Endothelial cell of umbilical vein (primary cell): Measurements from ENCODE around the gene SLMAP. TPM values are rescaled to one million over a fixed set of nuclear protein-coding genes. Genes with fewer than 3 reads are reported as not detected.

Source experiments
- BruUV-seq: library from RNA; stranded (reverse); fragments of 400-500 nt; replicated peaks from 2 replicates; lab custom pipeline; 2021; lab: Mats Ljungman, UMichigan
- CTCF ChIA-PET: fragments of 300-600, 350-600 bp; sonication (Branson Sonifier 250); formaldehyde crosslinking; loops from one replicate; lab custom pipeline; 2021; ENCODE audit warnings: antibody characterized with exemption, inconsistent platforms; lab: Charles Lee
- POLR2A ChIA-PET: fragments of 300-600, 350-600 bp; sonication (Branson Sonifier 250); formaldehyde crosslinking; loops from one replicate; lab custom pipeline; 2021; ENCODE audit warnings: antibody characterized with exemption, inconsistent platforms; lab: Charles Lee
- DNase-seq: peaks from one replicate; pipeline ENCODE4 v3.0.0-alpha.2; 2011; ENCODE audit warnings: low read depth, low spot score
- FAIRE-seq: peaks from 2 replicates; lab custom pipeline; 2011; peaks lifted over from hg19 to GRCh38; lab: Jason Lieb, UNC
- H2AFZ ChIP-seq: 2 replicates; pipeline ENCODE4 v1.6.0; 2012; ENCODE audit warnings: low read depth, low read length, control low read depth, inconsistent platforms
- H3K27ac ChIP-seq: 2 replicates; pipeline ENCODE4 v1.5.1; 2011; ENCODE audit warnings: low read depth, mild to moderate bottlenecking, control low read depth, low read length, moderate library complexity; ENCODE audit not compliant: insufficient read depth
- H3K27me3 ChIP-seq, 2 experiments: 2 replicates each; pipeline versions ENCODE4 v1.6.0 to v1.6.1; 2011; ENCODE audit warnings: low read length in 2 of 2, mixed read lengths in 1 of 2; ENCODE audit not compliant: control insufficient read depth in 2 of 2, insufficient read depth in 2 of 2
- H3K36me3 ChIP-seq, 2 experiments: 2 replicates in 1 of 2; 3 replicates in 1 of 2; pipeline ENCODE4 v1.5.1; 2011; ENCODE audit warnings: low read length in 2 of 2, mild to moderate bottlenecking in 1 of 2, moderate library complexity in 1 of 2; ENCODE audit not compliant: control insufficient read depth in 2 of 2, insufficient read depth in 2 of 2; ENCODE audit errors: extremely low read depth in 1 of 2
- H3K4me1 ChIP-seq: 3 replicates; pipeline ENCODE4 v1.5.1; 2011; ENCODE audit warnings: mild to moderate bottlenecking, low read length; ENCODE audit not compliant: control insufficient read depth, insufficient read depth; ENCODE audit errors: extremely low read depth
- H3K4me2 ChIP-seq: 2 replicates; pipeline ENCODE4 v1.6.1; 2011; ENCODE audit warnings: low read length, control low read depth, mixed read lengths; ENCODE audit not compliant: insufficient read depth
- H3K4me3 ChIP-seq, 3 experiments: fragments of 200-600 bp in 1 of 3; sonication (generic), shearing (Covaris generic) in 1 of 3; replicated peaks in 1 of 3; 2 replicates each; pipeline ENCODE4 v1.5.1; 2011 to 2016; ENCODE audit warnings: control low read depth in 3 of 3, low read length in 3 of 3, mild to moderate bottlenecking in 2 of 3, inconsistent platforms in 1 of 3, low read depth in 1 of 3, moderate library complexity in 1 of 3; ENCODE audit not compliant: insufficient read depth in 1 of 3
- H3K79me2 ChIP-seq: 2 replicates; pipeline ENCODE4 v1.6.0; 2012; ENCODE audit warnings: low read length, inconsistent platforms; ENCODE audit not compliant: control insufficient read depth, insufficient read depth
- H3K9ac ChIP-seq: replicated peaks from 2 replicates; pipeline ENCODE3; 2011; ENCODE audit warnings: low read length, control low read depth; ENCODE audit not compliant: insufficient read depth; ENCODE audit errors: extremely low read depth
- H3K9me1 ChIP-seq: replicated peaks from 3 replicates; pipeline ENCODE4 v1.6.0; 2011; ENCODE audit warnings: mild to moderate bottlenecking, low read length; ENCODE audit not compliant: control insufficient read depth, insufficient read depth; ENCODE audit errors: extremely low read depth
- H3K9me3 ChIP-seq: replicated peaks from 2 replicates; pipeline ENCODE4 v1.5.1; 2012; ENCODE audit warnings: low read length, inconsistent platforms; ENCODE audit not compliant: control insufficient read depth, insufficient read depth
- H4K20me1 ChIP-seq: replicated peaks from 2 replicates; pipeline ENCODE3; 2011; ENCODE audit warnings: mild to moderate bottlenecking, low read length; ENCODE audit not compliant: control insufficient read depth, insufficient read depth; ENCODE audit errors: extremely low read depth
- EZH2 ChIP-seq: IDR thresholded peaks from 2 replicates; pipeline ENCODE4 v1.6.1; 2012; ENCODE audit warnings: borderline replicate concordance, low read depth, mild to moderate bottlenecking, moderate library complexity, low read length, inconsistent platforms; ENCODE audit not compliant: severe bottlenecking
- FOS ChIP-seq: IDR thresholded peaks from 2 replicates; pipeline ENCODE4 v1.6.1; 2011; ENCODE audit warnings: mild to moderate bottlenecking, low read length, moderate library complexity, borderline replicate concordance; ENCODE audit not compliant: insufficient read depth
- JUN ChIP-seq: IDR thresholded peaks from 2 replicates; pipeline ENCODE4 v1.6.1; 2011; ENCODE audit warnings: borderline replicate concordance, low read depth; ENCODE audit not compliant: insufficient read length, insufficient read depth
- MAX ChIP-seq: IDR thresholded peaks from 2 replicates; pipeline ENCODE4 v1.6.1; 2011; ENCODE audit not compliant: insufficient read depth, insufficient read length
- POLR2A ChIP-seq: IDR thresholded peaks from 2 replicates; pipeline ENCODE4 v1.6.1; 2012; ENCODE audit warnings: low read depth, mild to moderate bottlenecking, control low read depth, low read length
- POLR2AphosphoS5 ChIP-seq: IDR thresholded peaks from 2 replicates; pipeline ENCODE4 v1.6.1; 2012; ENCODE audit warnings: low read depth, mild to moderate bottlenecking, control low read depth, low read length, moderate library complexity; ENCODE audit not compliant: insufficient read depth
- dilution Hi-C: fragments of 300-500 bp; cut with MboI; formaldehyde crosslinking; loops from one replicate; pipeline ENCODE4 v1.15.0; 2019; ENCODE audit warnings: low sequenced_read_pairs; ENCODE audit not compliant: extremely low pct_ligation_motif_present
- intact Hi-C: fragments of 100-400 bp; cut with micrococcal nuclease; formaldehyde crosslinking; loops from one replicate; pipeline ENCODE4 v1.10.0; 2022
- polyA plus RNA-seq, 4 experiments: library from polyadenylated mRNA; depleted of rRNA in 3 of 4; stranded (reverse) in 3 of 4; unstranded in 1 of 4; fragments of >200 nt; gene quantifications; 2 replicates each; pipeline versions ENCODE4 v1.2.1 to v1.2.3, GENCODE V29; 2011 to 2012; ENCODE audit warnings: missing spikeins in 1 of 4
- total RNA-seq: library from RNA; stranded (reverse); gene quantifications from 2 replicates; pipeline ENCODE4 v1.2.3, GENCODE V29; 2021
- TF ChIP-seq, protein P1 (sequence below), 2 donors: IDR thresholded peaks; 1 replicate in 1 of 2; 2 replicates in 1 of 2; pipeline ENCODE4 v1.5.1; 2011; ENCODE audit warnings: low read length in 2 of 2, mild to moderate bottlenecking in 2 of 2, moderate library complexity in 2 of 2, control low read depth in 1 of 2, inconsistent platforms in 1 of 2, low read depth in 1 of 2; ENCODE audit not compliant: insufficient read depth in 1 of 2; ENCODE audit errors: extremely low read depth in 1 of 2

The SLMAP gene
- total and polyA plus RNA-seq, 2 donors (not counting 3 experiments of a cell fraction or from before 2014, with no cell fraction given), result 9.8 to 54.7 TPM

DNA sequence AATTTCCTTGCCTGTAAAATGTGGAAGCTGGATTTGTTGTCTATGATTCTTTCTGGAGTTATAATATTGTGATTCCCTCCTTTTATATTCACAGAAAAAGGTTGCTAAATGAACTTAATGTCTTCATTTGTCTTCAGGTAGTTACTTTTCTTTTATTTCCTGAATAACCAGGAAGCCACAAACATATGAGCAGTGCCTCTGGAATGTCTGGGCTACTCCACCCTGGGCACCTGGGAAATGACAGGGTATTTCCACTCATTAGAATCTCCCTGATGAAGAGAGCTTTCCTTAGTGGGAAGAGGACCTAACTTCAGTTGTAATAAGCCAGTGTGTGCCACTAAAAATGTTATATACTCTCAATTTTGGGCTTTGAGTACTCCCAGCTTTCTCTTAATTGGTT, 3.8 kb upstream of the SLMAP start:
- peak; percentile 45 for DNase-seq
- POLR2A ChIA-PET, result no interaction called here
- no peaks in the 10 kb centered on the region for H3K9me1 ChIP-seq

DNA sequence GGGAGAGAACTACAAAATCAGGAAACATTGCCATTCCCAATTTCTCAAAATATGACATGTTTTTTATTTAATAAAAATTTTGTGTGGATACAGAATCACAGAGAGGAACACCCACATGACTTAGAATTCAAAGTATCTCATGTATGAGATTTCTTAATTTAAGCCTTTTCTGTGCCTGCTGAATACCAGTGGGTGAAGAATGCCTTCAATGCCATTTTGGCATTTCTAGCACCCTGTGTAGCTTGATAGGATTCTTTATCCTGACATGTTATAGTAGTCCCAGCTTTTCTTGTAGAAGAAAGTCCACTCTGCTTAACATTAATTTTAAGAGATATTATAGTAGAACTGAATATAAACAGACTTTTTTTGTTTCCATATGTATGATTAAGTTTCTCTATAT, 3.1 kb upstream of the SLMAP start:
- Histone ChIP-seq H3K79me2 (peaks cover 18% of the 10 kb centered on the region), H3K9ac (no peak overlapping the region), H3K9me3 (no peaks in the 10 kb centered on the region), H4K20me1 (peaks cover under 1% of the 10 kb centered on the region), H3K9me1 (no peaks in the 10 kb centered on the region), H3K4me2 (no peak overlapping the region), H3K4me3 (no peak overlapping the region), H3K27ac (no peak overlapping the region), H3K27me3 (no peaks in the 10 kb centered on the region), H2AFZ (no peak overlapping the region), H3K36me3 (no peaks in the 10 kb centered on the region), H3K4me1 (peaks cover 24% of the 10 kb centered on the region)
- DNase-seq (no peak), FAIRE-seq (no peak)
- ChIA-PET POLR2A (no interaction called here), CTCF (no interaction called here)
- intact Hi-C loops, result no loop called here
- TF ChIP-seq EZH2, result no peak
- no peak for TF ChIP-seq MAX
- TF ChIP-seq, protein P1, sequence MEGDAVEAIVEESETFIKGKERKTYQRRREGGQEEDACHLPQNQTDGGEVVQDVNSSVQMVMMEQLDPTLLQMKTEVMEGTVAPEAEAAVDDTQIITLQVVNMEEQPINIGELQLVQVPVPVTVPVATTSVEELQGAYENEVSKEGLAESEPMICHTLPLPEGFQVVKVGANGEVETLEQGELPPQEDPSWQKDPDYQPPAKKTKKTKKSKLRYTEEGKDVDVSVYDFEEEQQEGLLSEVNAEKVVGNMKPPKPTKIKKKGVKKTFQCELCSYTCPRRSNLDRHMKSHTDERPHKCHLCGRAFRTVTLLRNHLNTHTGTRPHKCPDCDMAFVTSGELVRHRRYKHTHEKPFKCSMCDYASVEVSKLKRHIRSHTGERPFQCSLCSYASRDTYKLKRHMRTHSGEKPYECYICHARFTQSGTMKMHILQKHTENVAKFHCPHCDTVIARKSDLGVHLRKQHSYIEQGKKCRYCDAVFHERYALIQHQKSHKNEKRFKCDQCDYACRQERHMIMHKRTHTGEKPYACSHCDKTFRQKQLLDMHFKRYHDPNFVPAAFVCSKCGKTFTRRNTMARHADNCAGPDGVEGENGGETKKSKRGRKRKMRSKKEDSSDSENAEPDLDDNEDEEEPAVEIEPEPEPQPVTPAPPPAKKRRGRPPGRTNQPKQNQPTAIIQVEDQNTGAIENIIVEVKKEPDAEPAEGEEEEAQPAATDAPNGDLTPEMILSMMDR (IDR thresholded peaks at IDR 0.05; ENCODE audit: extremely low read depth in 1 of 2, insufficient read depth in 1 of 2, low read depth in 1 of 2, low read length in 2 of 2), result no peak
- no peak for TF ChIP-seq POLR2A
- TF ChIP-seq POLR2AphosphoS5, result no peak
- TF ChIP-seq FOS, result no peak
- dilution Hi-C loops, result no loop called here
- BruUV-seq, result no TSS peak

More for the DNA sequence above, 3.8 kb upstream of the SLMAP start:
- peak overlapping the region; percentile 72 for H3K4me2 ChIP-seq
- H2AFZ ChIP-seq, result peak overlapping the region; percentile 62
- peaks cover 18% of the 10 kb centered on the region for H3K4me1 ChIP-seq
- no peak overlapping the region for H3K4me3 ChIP-seq
- CTCF ChIA-PET, result no interaction called here
- H3K79me2 ChIP-seq, result peaks cover 11% of the 10 kb centered on the region
- no peak for TF ChIP-seq EZH2
- TF ChIP-seq JUN, result peak; percentile 26
- FAIRE-seq, result no peak
- H3K9me3 ChIP-seq, result no peaks in the 10 kb centered on the region
- H3K27ac ChIP-seq, result peak overlapping the region; percentile 32
- dilution Hi-C loops, result no loop called here
- no peaks in the 10 kb centered on the region for H4K20me1 ChIP-seq
- H3K36me3 ChIP-seq, result no peaks in the 10 kb centered on the region
- intact Hi-C loops, result no loop called here
- no TSS peak for BruUV-seq
- no peaks in the 10 kb centered on the region for H3K27me3 ChIP-seq
- H3K9ac ChIP-seq, result peak overlapping the region; percentile 22
